CD14-positive monocyte (primary cell): ENCODE data around the gene TADA3. TPM values are rescaled to one million over a fixed set of nuclear protein-coding genes. Genes with fewer than 3 reads are reported as not detected.

ENCODE experiments used
- DNase-seq, 3 donors: peaks; one replicate each; pipeline ENCODE4 v3.0.0-alpha.2; 2011 to 2022
- H2AFZ ChIP-seq: 2 replicates; pipeline ENCODE4 v1.6.0; 2012; ENCODE audit warnings: mild to moderate bottlenecking, low read depth, low read length, inconsistent platforms; ENCODE audit not compliant: insufficient read depth, poor library complexity, severe bottlenecking
- H3K27ac ChIP-seq, 2 donors: 1 replicate in 1 of 2; 2 replicates in 1 of 2; pipeline ENCODE4 v1.5.1; 2012 to 2013; ENCODE audit warnings: low read length in 2 of 2, control low read depth in 1 of 2, inconsistent platforms in 1 of 2, low read depth in 1 of 2, mild to moderate bottlenecking in 1 of 2
- H3K27me3 ChIP-seq, 2 donors: one replicate each; pipeline versions ENCODE4 v1.6.0 to v1.6.1; 2011 to 2013; ENCODE audit warnings: low read length in 2 of 2; ENCODE audit not compliant: control insufficient read depth in 2 of 2, insufficient read depth in 2 of 2
- H3K36me3 ChIP-seq, 2 donors: replicated peaks in 1 of 2; 1 replicate in 1 of 2; 2 replicates in 1 of 2; pipeline versions ENCODE4 v1.5.1 to v1.6.1; 2012 to 2013; ENCODE audit warnings: low read length in 2 of 2, control low read depth in 1 of 2, inconsistent platforms in 1 of 2, mild to moderate bottlenecking in 1 of 2; ENCODE audit not compliant: insufficient read depth in 2 of 2, control insufficient read depth in 1 of 2
- H3K4me1 ChIP-seq, 2 donors: 1 replicate in 1 of 2; 2 replicates in 1 of 2; pipeline versions ENCODE4 v1.5.1 to v1.6.1; 2012 to 2013; ENCODE audit warnings: low read length in 2 of 2, control low read depth in 1 of 2, inconsistent platforms in 1 of 2, mild to moderate bottlenecking in 1 of 2, moderate library complexity in 1 of 2; ENCODE audit not compliant: insufficient read depth in 2 of 2, control insufficient read depth in 1 of 2
- H3K4me2 ChIP-seq: replicated peaks from 2 replicates; pipeline ENCODE3; 2012; ENCODE audit warnings: low read length, moderate library complexity, mild to moderate bottlenecking; ENCODE audit not compliant: poor library complexity, severe bottlenecking; ENCODE audit errors: extremely low read depth
- H3K4me3 ChIP-seq, 3 experiments: fragments of 200-600 bp in 1 of 3; sonication (generic) in 1 of 3; replicated peaks in 1 of 3; 1 replicate in 2 of 3; 2 replicates in 1 of 3; pipeline ENCODE4 v1.5.1; 2011 to 2013; ENCODE audit warnings: low read length in 3 of 3, mild to moderate bottlenecking in 3 of 3, control low read depth in 2 of 3, low read depth in 2 of 3, inconsistent platforms in 1 of 3, moderate library complexity in 1 of 3
- H3K79me2 ChIP-seq: 2 replicates; pipeline ENCODE4 v1.6.0; 2012; ENCODE audit warnings: mild to moderate bottlenecking, control low read depth, inconsistent platforms, low read length, moderate library complexity; ENCODE audit not compliant: insufficient read depth
- H3K9ac ChIP-seq: 2 replicates; pipeline ENCODE4 v1.6.0; 2017; ENCODE audit warnings: low read length, mild to moderate bottlenecking; ENCODE audit not compliant: insufficient read depth, poor library complexity, severe bottlenecking
- H3K9me3 ChIP-seq, 2 donors: replicated peaks in 1 of 2; 1 replicate in 1 of 2; 2 replicates in 1 of 2; pipeline versions ENCODE4 v1.5.1 to v1.6.1; 2012 to 2013; ENCODE audit warnings: low read length in 2 of 2, control low read depth in 1 of 2; ENCODE audit not compliant: control insufficient read depth in 1 of 2, insufficient read depth in 1 of 2
- H4K20me1 ChIP-seq: 2 replicates; pipeline ENCODE4 v1.6.0; 2012; ENCODE audit warnings: mild to moderate bottlenecking, low read length, control low read depth, moderate library complexity; ENCODE audit not compliant: insufficient read depth
- H3K27ac Mint-ChIP-seq, 7 donors: one replicate each; pipeline ENCODE4 v1.8.0; 2020; ENCODE audit warnings: mild to moderate bottlenecking in 7 of 7, mixed read lengths in 7 of 7, moderate library complexity in 6 of 7, inconsistent platforms in 2 of 7
- H3K27me3 Mint-ChIP-seq, 3 donors: one replicate each; pipeline ENCODE4 v1.8.0; 2021 to 2022; ENCODE audit warnings: low read depth in 3 of 3, mild to moderate bottlenecking in 3 of 3, mixed read lengths in 3 of 3, moderate library complexity in 3 of 3, inconsistent platforms in 1 of 3
- H3K36me3 Mint-ChIP-seq, 2 donors: one replicate each; pipeline ENCODE4 v1.8.0; 2020; ENCODE audit warnings: mixed read lengths in 2 of 2, inconsistent platforms in 1 of 2, mild to moderate bottlenecking in 1 of 2
- H3K4me1 Mint-ChIP-seq: one replicate; pipeline ENCODE4 v1.8.0; 2020; ENCODE audit warnings: mild to moderate bottlenecking, mixed read lengths
- H3K4me3 Mint-ChIP-seq, 2 donors: one replicate each; pipeline ENCODE4 v1.8.0; 2020; ENCODE audit warnings: mild to moderate bottlenecking in 2 of 2, mixed read lengths in 2 of 2, moderate library complexity in 1 of 2
- H3K9me3 Mint-ChIP-seq, 7 donors: one replicate each; pipeline ENCODE4 v1.8.0; 2020 to 2022; ENCODE audit warnings: mixed read lengths in 7 of 7, mild to moderate bottlenecking in 6 of 7, moderate library complexity in 6 of 7, inconsistent platforms in 2 of 7
- CTCF ChIP-seq: fragments of 200-600 bp; IDR thresholded peaks from one replicate; pipeline ENCODE4 v1.8.0; 2022; ENCODE audit warnings: antibody characterized with exemption, mild to moderate bottlenecking
- WGBS: methylation state at CpG from one replicate; pipeline ENCODE4 v1.1.5; 2013; ENCODE audit warnings: missing lambda C conversion rate; ENCODE audit not compliant: insufficient coverage; 5-methylcytosine and 5-hydroxymethylcytosine counted together
- intact Hi-C, 2 donors: fragments of 100-400 bp; cut with micrococcal nuclease; formaldehyde crosslinking; loops; one replicate each; pipeline versions ENCODE4 v1.15.0 to v1.15.1; 2023
- polyA plus RNA-seq, 3 donors: library from polyadenylated mRNA; depleted of rRNA in 1 of 3; unstranded in 2 of 3; stranded (reverse) in 1 of 3; fragments of 300-500 nt in 2 of 3; fragments of >200 nt in 1 of 3; fragmentation: Illumina TruSeq in 2 of 3; gene quantifications; 1 replicate in 2 of 3; 2 replicates in 1 of 3; pipeline ENCODE4 v1.2.3, GENCODE V29; 2012 to 2021

The TADA3 gene
- polyA plus RNA-seq, 3 donors = 36.1 to 47.2 (median 46.9) TPM

GRCh38 chr3:9732080-9732739 is 60.1 kb downstream of the TADA3 start:
- H3K4me2 ChIP-seq = peak overlapping the region; percentile 94
- Mint-ChIP-seq H3K27me3 (peaks cover 0 to 1% (median 0%) of the 10 kb centered on the region in 3 donors), H3K4me1 (peaks cover 49% of the 10 kb centered on the region), H3K9me3 (no peaks in the 10 kb centered on the region), H3K4me3 (peak overlapping the region; percentile 87 to 95), H3K27ac (peak overlapping the region; percentile 80 to 93 (median 90)), H3K36me3 (peaks cover 28 to 38% of the 10 kb centered on the region in 2 donors)
- under 1% methylated on average over 38 of the region's 41 CpGs for WGBS
- H3K4me3 ChIP-seq = peak overlapping the region; percentile 81 to 94 (median 85)
- peaks cover 43 to 51% of the 10 kb centered on the region in 2 donors for H3K4me1 ChIP-seq
- no peaks in the 10 kb centered on the region for H3K9me3 ChIP-seq
- no peak for TF ChIP-seq CTCF
- H3K27me3 ChIP-seq = no peaks in the 10 kb centered on the region
- peak; percentile 24 to 43 (median 34) for DNase-seq
- peaks cover 57% of the 10 kb centered on the region for H3K79me2 ChIP-seq
- H3K27ac ChIP-seq = peak overlapping the region; percentile 90 to 96
- peaks cover 25 to 34% of the 10 kb centered on the region in 2 donors for H3K36me3 ChIP-seq
- H2AFZ ChIP-seq = peak overlapping the region; percentile 88
- H3K9ac ChIP-seq = peak overlapping the region; percentile 93
- H4K20me1 ChIP-seq = peaks cover 49% of the 10 kb centered on the region
- intact Hi-C loops = loop anchor here in 1 of 2 donors (5.0 kb wide), 2 partner anchors 60 to 335 kb away; partner anchors contain the start of genes ARPC4, SETD5 and TADA3

- H3K4me2 ChIP-seq = peak within 1 kb of the TSS; percentile 94
- H4K20me1 ChIP-seq = peaks cover 42% of the 10 kb centered on the region
- no peaks in the 10 kb centered on the region for H3K27me3 ChIP-seq
- H2AFZ ChIP-seq = peak within 1 kb of the TSS; percentile 88
- under 1% methylated on average over 83 of the region's 88 CpGs for WGBS
- H3K9me3 ChIP-seq = no peaks in the 10 kb centered on the region
- H3K9me3 Mint-ChIP-seq = no peaks in the 10 kb centered on the region
- peaks cover 49% of the 10 kb centered on the region for H3K79me2 ChIP-seq
- intact Hi-C loops = loop anchor here (1.0 to 5.0 kb wide), 9 partner anchors 15 to 334 kb away; partner anchors contain the start of genes ARPC4 (in 2 of the 2), MTMR14 (in 2 of the 2), TADA3 (in 2 of the 2) and FANCD2 (in 1 of the 2)
- H3K27ac Mint-ChIP-seq = peak within 1 kb of the TSS; percentile 91 to 99 (median 97)
- H3K4me3 ChIP-seq = peak within 1 kb of the TSS; percentile 81 to 94 (median 85)
- peak within 1 kb of the TSS; percentile 90 to 96 for H3K27ac ChIP-seq
- peak within 1 kb of the TSS; percentile 93 for H3K9ac ChIP-seq
- peaks cover 57% of the 10 kb centered on the region for H3K4me1 Mint-ChIP-seq
- no peak for TF ChIP-seq CTCF
- peak; percentile 99 to 100 (median 99) for DNase-seq
- peaks cover 17 to 27% of the 10 kb centered on the region in 2 donors for H3K36me3 ChIP-seq
- peaks cover 21 to 30% of the 10 kb centered on the region in 2 donors for H3K36me3 Mint-ChIP-seq
- H3K4me1 ChIP-seq = peaks cover 50 to 59% of the 10 kb centered on the region in 2 donors
- peaks cover 0 to 1% (median 0%) of the 10 kb centered on the region in 3 donors for H3K27me3 Mint-ChIP-seq
- peak within 1 kb of the TSS; percentile 87 to 95 for H3K4me3 Mint-ChIP-seq
These were observed 60.8 kb downstream of the TADA3 start, which contains the start of gene BRPF1 for GRCh38 chr3:9731206-9732079. TSS of gene BRPF1 (plus strand) at chr3:9731735. CDS start at chr3:9734141, 2,406 bp downstream.
